ENCODE data around the gene USP50.
"Not testable (repeated sequence)": the region's sequence is repeated elsewhere in the genome, so short reads cannot be mapped to it uniquely, and the experiment has no call there.

USP50 gene

GRCh38 chr15:50505656-50506055, 40.8 kb downstream of the USP50 start:
- not testable (repeated sequence) for DNase-seq

GRCh38 chr15:50503144-50503543, 43.3 kb downstream of the USP50 start:
- DNase-seq: no peak

- DNase-seq: no peak
These were observed 44.7 kb downstream of the USP50 start for GRCh38 chr15:50501815-50502214.

- no peak for DNase-seq
These were observed 46.1 kb downstream of the USP50 start for GRCh38 chr15:50500352-50500751.

- no peak for DNase-seq
These were observed 49.8 kb downstream of the USP50 start for GRCh38 chr15:50496692-50497091.

GRCh38 chr15:50494547-50494946, 51.9 kb downstream of the USP50 start:
- not testable (repeated sequence) for DNase-seq

GRCh38 chr15:50493625-50494024, 52.8 kb downstream of the USP50 start:
- DNase-seq: no peak

GRCh38 chr15:50487287-50487686, 59.2 kb downstream of the USP50 start:
- no peak for DNase-seq

- no peak for DNase-seq
These were observed 61.1 kb downstream of the USP50 start for GRCh38 chr15:50485389-50485788.

- DNase-seq: no peak
These were observed 61.7 kb downstream of the USP50 start for GRCh38 chr15:50484781-50485180.

- DNase-seq: no peak
These were observed 70.3 kb downstream of the USP50 start for GRCh38 chr15:50476143-50476542.

- DNase-seq: no peak
These were observed 75.4 kb downstream of the USP50 start for GRCh38 chr15:50471072-50471471.

GRCh38 chr15:50463423-50464358, 82.8 kb downstream of the USP50 start:
- no peak for DNase-seq

GRCh38 chr15:50458348-50459112, 87.9 kb downstream of the USP50 start:
- DNase-seq: no peak

GRCh38 chr15:50452927-50453326, 93.5 kb downstream of the USP50 start:
- no peak for DNase-seq
